ENCODE measurements around the gene DRAM2. TPM values are rescaled to one million over a fixed set of nuclear protein-coding genes. Genes with fewer than 3 reads are reported as not detected.

DRAM2 gene
- total and polyA plus RNA-seq, 2 of the 4 experiments (the other 2 are of a cell fraction): 31.4 to 66.3 TPM

DNA sequence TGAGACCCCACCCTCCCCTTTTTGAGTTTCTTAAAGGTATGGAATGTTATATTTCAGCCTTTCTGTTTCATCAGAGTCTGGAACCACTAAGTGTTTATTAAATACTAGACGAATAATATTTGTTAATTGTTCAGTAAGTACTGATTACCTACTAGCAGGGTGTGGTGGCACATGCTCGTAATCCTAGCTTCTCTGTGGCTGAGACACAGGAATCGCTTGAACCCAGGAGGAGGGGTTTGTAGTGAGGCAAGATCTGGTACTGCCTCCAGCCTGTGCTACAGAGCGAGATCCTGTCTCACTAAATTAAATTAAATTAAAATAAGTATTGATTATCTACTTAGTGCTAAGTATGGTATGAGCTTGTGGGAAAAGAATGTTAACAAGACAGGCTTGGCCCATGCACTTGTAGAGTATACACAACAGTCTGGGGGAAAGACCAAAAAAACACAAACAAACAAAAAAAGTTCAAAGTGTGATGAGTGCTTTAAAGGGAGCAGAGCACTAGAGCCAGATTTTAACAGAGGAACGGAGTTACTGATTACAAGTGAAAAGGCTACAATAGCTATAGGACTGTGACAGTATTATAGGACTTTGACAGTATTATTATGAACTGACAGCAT lies 2.6 kb upstream of the DRAM2 start:
- CTCF ChIA-PET: interaction anchor here (1.2 kb wide), 1 partner anchor 18 kb away, joined by 3 read pairs; no protein-coding TSS in a partner anchor
- peaks cover 3% of the 10 kb centered on the region; the same call in 1 of the 2 replicates for H3K9me1 ChIP-seq (ENCODE audit: insufficient read depth, low read length)
- H3K4me1 ChIP-seq (ENCODE audit: control insufficient read depth, insufficient read depth, low read length): peaks cover 2% of the 10 kb centered on the region
- H3K9me3 ChIP-seq (ENCODE audit: control insufficient read depth, insufficient read depth, low read length): no peaks in the 10 kb centered on the region
- no peak overlapping the region for H4K91ac ChIP-seq (ENCODE audit: insufficient read depth, low read depth, low read length)
- no peak overlapping the region for H2BK5ac ChIP-seq (ENCODE audit: low read depth, low read length, poor library complexity, severe bottlenecking)
- no peak overlapping the region for H2AK5ac ChIP-seq (ENCODE audit: low read depth, low read length)
- no peak overlapping the region for H2BK20ac ChIP-seq (ENCODE audit: low read depth, low read length)
- H4K5ac ChIP-seq (ENCODE audit: low read depth, low read length): no peak overlapping the region
- no peaks in the 10 kb centered on the region for H3K36me3 ChIP-seq (ENCODE audit: control insufficient read depth, insufficient read depth, low read length)
- POLR2A ChIA-PET (ENCODE audit: unreplicated experiment): no interaction called here
- in situ Hi-C loops (cut with MboI; ENCODE audit: low sequenced_read_pairs) (no loop called here), dilution Hi-C loops (cut with HindIII; ENCODE audit: low sequenced_read_pairs, unreplicated experiment) (no loop called here), intact Hi-C loops (cut with micrococcal nuclease) (loop anchor here (10.0 kb wide), 1 partner anchor 202 kb away; no protein-coding TSS in a partner anchor)
- peaks cover 9 to 50% of the 10 kb centered on the region in 2 experiments; a peak in 3 of 4 replicates for H3K79me1 ChIP-seq (ENCODE audit: low read depth in 1 of 2, low read length in 2 of 2)
- H3K27me3 ChIP-seq (ENCODE audit: control insufficient read depth, insufficient read depth, low read length): no peaks in the 10 kb centered on the region
- H3K18ac ChIP-seq (ENCODE audit: low read depth, low read length): no peak overlapping the region
- no peak overlapping the region for H2AFZ ChIP-seq (replicated peaks; ENCODE audit: low read length, poor library complexity)
- ATAC-seq (ENCODE audit: low read depth): no peak
- no peak overlapping the region for H4K8ac ChIP-seq (ENCODE audit: low read depth in 2 of 2, low read length in 2 of 2)
- H3K4ac ChIP-seq (ENCODE audit: low read depth, low read length): no peak overlapping the region
- no CpG with 5 or more reads among the region's 5 CpGs for WGBS, 2 experiments (ENCODE audit: extremely low coverage in 2 of 2, insufficient read length in 1 of 2)
- H3K4me2 ChIP-seq (ENCODE audit: low read depth, low read length): peak overlapping the region; percentile 19; the same call in 1 of the 2 replicates
- no TSS peak for BruUV-seq (replicated peaks)
- no peak overlapping the region for H3K27ac ChIP-seq (ENCODE audit: insufficient read depth, low read length)
- no peak overlapping the region for H3K4me3 ChIP-seq (ENCODE audit: insufficient read depth, low read depth, low read length)
- TF ChIP-seq BHLHE40 (IDR thresholded peaks at IDR 0.05; ENCODE audit: low read depth, low read length) (no peak), RAD21 (IDR thresholded peaks at IDR 0.05; ENCODE audit: low read length) (no peak), NFE2L2 (IDR thresholded peaks at IDR 0.05; ENCODE audit: low read depth, low read length) (no peak), CEBPB (IDR thresholded peaks at IDR 0.05; ENCODE audit: low read depth, low read length) (no peak), RCOR1 (IDR thresholded peaks at IDR 0.05; ENCODE audit: insufficient replicate concordance, low read length) (no peak), MXI1 (IDR thresholded peaks at IDR 0.05; ENCODE audit: borderline replicate concordance, low read depth, low read length) (no peak), CHD1 (IDR thresholded peaks at IDR 0.05; ENCODE audit: low read depth, low read length) (no peak), MAZ (IDR thresholded peaks at IDR 0.05; ENCODE audit: borderline replicate concordance, low read depth, low read length) (no peak), SMC3 (IDR thresholded peaks at IDR 0.05; ENCODE audit: low read depth, low read length) (no peak), POLR2A (IDR thresholded peaks at IDR 0.05; ENCODE audit: low read depth, low read length) (no peak), RFX5 (IDR thresholded peaks at IDR 0.05; ENCODE audit: low read depth, low read length) (no peak), FOS (IDR thresholded peaks at IDR 0.05; ENCODE audit: low read depth, low read length) (no peak), MAFK (IDR thresholded peaks at IDR 0.05; ENCODE audit: low read depth, low read length) (no peak)
- TF ChIP-seq, protein P1, sequence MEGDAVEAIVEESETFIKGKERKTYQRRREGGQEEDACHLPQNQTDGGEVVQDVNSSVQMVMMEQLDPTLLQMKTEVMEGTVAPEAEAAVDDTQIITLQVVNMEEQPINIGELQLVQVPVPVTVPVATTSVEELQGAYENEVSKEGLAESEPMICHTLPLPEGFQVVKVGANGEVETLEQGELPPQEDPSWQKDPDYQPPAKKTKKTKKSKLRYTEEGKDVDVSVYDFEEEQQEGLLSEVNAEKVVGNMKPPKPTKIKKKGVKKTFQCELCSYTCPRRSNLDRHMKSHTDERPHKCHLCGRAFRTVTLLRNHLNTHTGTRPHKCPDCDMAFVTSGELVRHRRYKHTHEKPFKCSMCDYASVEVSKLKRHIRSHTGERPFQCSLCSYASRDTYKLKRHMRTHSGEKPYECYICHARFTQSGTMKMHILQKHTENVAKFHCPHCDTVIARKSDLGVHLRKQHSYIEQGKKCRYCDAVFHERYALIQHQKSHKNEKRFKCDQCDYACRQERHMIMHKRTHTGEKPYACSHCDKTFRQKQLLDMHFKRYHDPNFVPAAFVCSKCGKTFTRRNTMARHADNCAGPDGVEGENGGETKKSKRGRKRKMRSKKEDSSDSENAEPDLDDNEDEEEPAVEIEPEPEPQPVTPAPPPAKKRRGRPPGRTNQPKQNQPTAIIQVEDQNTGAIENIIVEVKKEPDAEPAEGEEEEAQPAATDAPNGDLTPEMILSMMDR (conservative IDR thresholded peaks at IDR 0.05; ENCODE audit: low read depth, low read length): no peak
- TF ChIP-seq, protein P2, sequence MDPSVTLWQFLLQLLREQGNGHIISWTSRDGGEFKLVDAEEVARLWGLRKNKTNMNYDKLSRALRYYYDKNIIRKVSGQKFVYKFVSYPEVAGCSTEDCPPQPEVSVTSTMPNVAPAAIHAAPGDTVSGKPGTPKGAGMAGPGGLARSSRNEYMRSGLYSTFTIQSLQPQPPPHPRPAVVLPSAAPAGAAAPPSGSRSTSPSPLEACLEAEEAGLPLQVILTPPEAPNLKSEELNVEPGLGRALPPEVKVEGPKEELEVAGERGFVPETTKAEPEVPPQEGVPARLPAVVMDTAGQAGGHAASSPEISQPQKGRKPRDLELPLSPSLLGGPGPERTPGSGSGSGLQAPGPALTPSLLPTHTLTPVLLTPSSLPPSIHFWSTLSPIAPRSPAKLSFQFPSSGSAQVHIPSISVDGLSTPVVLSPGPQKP (IDR thresholded peaks at IDR 0.05; ENCODE audit: borderline replicate concordance, low read depth, low read length): no peak
- TF ChIP-seq, protein P3, sequence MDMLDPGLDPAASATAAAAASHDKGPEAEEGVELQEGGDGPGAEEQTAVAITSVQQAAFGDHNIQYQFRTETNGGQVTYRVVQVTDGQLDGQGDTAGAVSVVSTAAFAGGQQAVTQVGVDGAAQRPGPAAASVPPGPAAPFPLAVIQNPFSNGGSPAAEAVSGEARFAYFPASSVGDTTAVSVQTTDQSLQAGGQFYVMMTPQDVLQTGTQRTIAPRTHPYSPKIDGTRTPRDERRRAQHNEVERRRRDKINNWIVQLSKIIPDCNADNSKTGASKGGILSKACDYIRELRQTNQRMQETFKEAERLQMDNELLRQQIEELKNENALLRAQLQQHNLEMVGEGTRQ (IDR thresholded peaks at IDR 0.05; ENCODE audit: low read depth, low read length): no peak
- no peak overlapping the region for H2AK9ac ChIP-seq (replicated peaks; ENCODE audit: low read depth, low read length, poor library complexity)
- H2BK120ac ChIP-seq (ENCODE audit: low read depth, low read length): no peak overlapping the region
- H3K23ac ChIP-seq (ENCODE audit: low read depth, low read length): no peak overlapping the region
- H2BK15ac ChIP-seq (ENCODE audit: low read depth, low read length): no peak overlapping the region
- H3K14ac ChIP-seq (replicated peaks; ENCODE audit: low read depth, low read length): no peak overlapping the region
- no peak overlapping the region for H3K56ac ChIP-seq (ENCODE audit: extremely low read depth, insufficient read depth, low read length)
- H4K20me1 ChIP-seq (ENCODE audit: insufficient read depth, low read length): peaks cover 10% of the 10 kb centered on the region; the same call in 1 of the 2 replicates
- H3K9ac ChIP-seq (ENCODE audit: low read depth, low read length): no peak overlapping the region
- DNase-seq: no peak
